Activated T-helper 17 cell treated with anti-CD3 and anti-CD28 coated beads, Interleukin-2, amount 50 U/mL, for 72 hours (primary cell): ENCODE results near the gene OSBPL5. TPM values are rescaled to one million over a fixed set of nuclear protein-coding genes. Genes with fewer than 3 reads are reported as not detected.

Experiments used
- ATAC-seq: fragments of 150-1000 bp; cut with Tn5 transposase; replicated peaks from 2 replicates; pipeline ENCODE4 v1.10.0; 2021; ENCODE audit warnings: mild to moderate bottlenecking, moderate library complexity
- H3K27ac Mint-ChIP-seq: one replicate; pipeline ENCODE4 v1.8.0; 2022; ENCODE audit warnings: mixed read lengths
- H3K27me3 Mint-ChIP-seq: one replicate; pipeline ENCODE4 v1.8.0; 2022; ENCODE audit warnings: mixed read lengths
- H3K36me3 Mint-ChIP-seq: one replicate; pipeline ENCODE4 v1.8.0; 2022; ENCODE audit warnings: low read depth, mild to moderate bottlenecking, mixed read lengths
- H3K4me1 Mint-ChIP-seq: one replicate; pipeline ENCODE4 v1.8.0; 2022; ENCODE audit warnings: mixed read lengths
- H3K4me3 Mint-ChIP-seq: one replicate; pipeline ENCODE4 v1.8.0; 2022; ENCODE audit warnings: mild to moderate bottlenecking, mixed read lengths
- H3K9me3 Mint-ChIP-seq: one replicate; pipeline ENCODE4 v1.8.0; 2022; ENCODE audit warnings: mixed read lengths
- total RNA-seq, 2 donors: library from RNA; stranded (reverse); gene quantifications; one replicate each; pipeline ENCODE4 v1.2.3, GENCODE V29; 2022

The OSBPL5 gene
- total RNA-seq, 2 donors from 2014 or later, result 3.3 to 5.3 TPM

DNA sequence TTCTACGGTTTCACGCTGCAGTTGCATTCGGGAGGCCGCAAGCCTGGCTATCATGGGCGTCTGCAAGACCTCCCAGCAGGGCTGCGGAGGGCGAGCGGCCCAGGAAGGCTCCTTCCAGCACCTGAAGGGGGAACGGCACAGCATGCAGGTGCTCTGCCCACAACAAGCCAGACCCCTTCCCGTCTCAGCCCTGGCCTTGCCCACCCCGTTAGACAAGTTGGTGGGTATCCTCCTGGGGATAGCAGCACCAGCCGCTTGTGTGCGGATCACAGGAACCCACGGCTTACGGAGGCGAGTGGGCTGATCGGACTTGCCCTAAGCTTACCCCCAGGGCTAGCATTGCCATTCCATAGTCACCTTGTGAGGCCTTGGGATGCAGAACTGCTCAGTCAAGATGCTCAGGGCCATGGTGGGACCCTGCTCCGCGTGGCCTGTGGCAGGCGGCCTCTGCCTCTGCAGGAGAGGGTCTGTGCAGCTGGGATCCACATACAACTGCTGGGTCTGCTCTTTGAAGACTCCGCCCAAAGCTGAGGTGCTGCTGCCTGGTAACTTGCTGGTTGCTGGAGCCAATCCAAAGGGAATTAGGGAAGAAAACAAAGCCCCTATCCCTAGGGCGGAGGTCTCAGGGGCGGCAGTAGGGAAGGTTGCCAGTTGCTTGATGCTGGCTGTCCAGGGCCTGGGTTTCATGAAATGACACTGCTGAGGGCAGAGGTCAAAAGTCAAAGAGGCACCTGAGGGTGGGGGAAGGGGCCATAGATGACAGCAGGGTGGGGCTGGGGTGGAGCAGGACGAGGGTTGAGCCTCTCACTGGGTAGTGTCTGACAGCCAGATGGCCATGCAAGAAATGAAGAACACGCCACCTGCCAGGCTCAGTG lies 1.4 kb upstream of the OSBPL5 start:
- no peak for ATAC-seq
- no peak overlapping the region for H3K27ac Mint-ChIP-seq
- no peaks in the 10 kb centered on the region for H3K9me3 Mint-ChIP-seq
- H3K36me3 Mint-ChIP-seq, result no peaks in the 10 kb centered on the region
- H3K4me1 Mint-ChIP-seq, result peaks cover 10% of the 10 kb centered on the region
- H3K27me3 Mint-ChIP-seq, result peaks cover 13% of the 10 kb centered on the region
- H3K4me3 Mint-ChIP-seq, result peak overlapping the region; percentile 75

DNA sequence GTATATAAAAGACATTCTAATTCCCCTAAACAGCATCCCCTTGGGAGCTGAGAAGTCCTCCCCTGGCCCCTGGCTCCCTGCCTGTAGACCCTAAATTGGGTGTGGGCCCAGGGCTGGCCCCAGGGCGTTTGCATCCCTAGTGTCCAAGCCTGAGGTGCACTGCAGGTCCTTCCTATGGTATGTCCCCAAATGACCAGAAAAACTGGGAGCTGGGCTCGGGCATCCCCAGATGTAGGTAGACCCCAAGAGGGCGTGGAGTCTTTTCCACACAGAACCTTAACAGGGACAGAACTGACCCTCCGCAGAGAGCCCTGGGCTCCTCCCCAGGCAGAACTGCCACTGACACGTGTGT lies 782 bp upstream of the OSBPL5 start:
- Mint-ChIP-seq H3K27me3 (peaks cover 18% of the 10 kb centered on the region), H3K4me1 (peaks cover 10% of the 10 kb centered on the region), H3K9me3 (no peaks in the 10 kb centered on the region), H3K4me3 (peak overlapping the region; percentile 75), H3K36me3 (no peaks in the 10 kb centered on the region), H3K27ac (peak overlapping the region; percentile 38)
- ATAC-seq, result no peak

DNA sequence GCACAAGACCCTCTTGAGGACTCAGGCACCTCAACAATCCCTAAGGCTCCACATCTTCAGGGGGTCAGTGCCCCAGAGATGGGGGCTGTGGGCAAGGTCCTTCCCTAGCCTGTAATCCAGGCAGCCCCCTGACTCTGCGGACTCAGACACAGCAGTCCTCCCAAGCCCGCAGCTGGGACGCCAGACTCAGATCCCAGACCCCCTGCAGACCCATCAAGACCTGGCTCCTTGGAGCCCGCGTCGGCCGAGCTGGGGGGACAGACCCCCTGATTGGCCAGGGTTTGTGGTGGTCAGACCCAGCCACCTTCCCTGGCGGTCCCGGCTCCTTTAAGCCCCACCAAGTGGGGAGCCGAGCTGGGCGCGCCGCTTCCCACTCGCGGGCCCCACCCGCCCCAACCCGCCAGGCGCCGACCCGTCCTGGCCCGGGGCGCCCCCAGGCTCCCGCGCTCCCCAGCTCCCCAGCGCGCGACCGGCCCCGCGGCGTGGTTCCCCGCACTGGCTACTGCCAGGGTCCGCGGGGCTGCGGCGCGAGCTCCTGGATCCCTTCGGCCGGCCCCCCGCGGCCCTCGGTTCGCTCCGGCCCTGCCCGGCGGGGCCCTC lies 458 bp downstream of the OSBPL5 start:
- H3K27ac Mint-ChIP-seq, result no peak overlapping the region
- H3K4me3 Mint-ChIP-seq, result peak overlapping the region; percentile 45
- peaks cover 5% of the 10 kb centered on the region for H3K4me1 Mint-ChIP-seq
- peaks cover 15% of the 10 kb centered on the region for H3K27me3 Mint-ChIP-seq
- ATAC-seq, result peak; percentile 20
- no peaks in the 10 kb centered on the region for H3K36me3 Mint-ChIP-seq
- H3K9me3 Mint-ChIP-seq, result no peaks in the 10 kb centered on the region

DNA sequence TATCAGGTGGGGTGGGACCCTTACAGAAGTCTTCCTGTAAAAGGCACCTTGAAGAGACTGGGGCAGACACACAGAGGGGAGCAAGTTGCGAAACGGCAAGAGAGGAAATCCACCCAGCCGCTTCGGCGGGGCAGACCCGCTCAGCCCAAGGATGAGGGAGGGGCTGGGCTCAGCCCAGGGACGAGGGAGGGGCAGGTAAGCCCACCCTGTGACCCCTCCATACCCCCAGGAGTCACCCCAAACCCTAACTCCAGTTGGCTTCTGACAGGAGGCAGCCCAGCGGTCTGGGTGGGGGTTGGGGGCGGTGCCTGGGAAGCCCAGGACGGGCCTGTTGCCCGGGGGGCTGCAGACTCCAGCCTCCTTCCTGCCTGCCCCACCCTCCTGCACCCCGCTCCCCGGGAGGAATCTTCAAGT lies 965 bp downstream of the OSBPL5 start:
- Mint-ChIP-seq H3K27ac (no peak overlapping the region), H3K36me3 (no peaks in the 10 kb centered on the region), H3K4me3 (peak overlapping the region; percentile 45), H3K27me3 (peaks cover 15% of the 10 kb centered on the region), H3K4me1 (peaks cover 5% of the 10 kb centered on the region), H3K9me3 (no peaks in the 10 kb centered on the region)
- ATAC-seq, result no peak

DNA sequence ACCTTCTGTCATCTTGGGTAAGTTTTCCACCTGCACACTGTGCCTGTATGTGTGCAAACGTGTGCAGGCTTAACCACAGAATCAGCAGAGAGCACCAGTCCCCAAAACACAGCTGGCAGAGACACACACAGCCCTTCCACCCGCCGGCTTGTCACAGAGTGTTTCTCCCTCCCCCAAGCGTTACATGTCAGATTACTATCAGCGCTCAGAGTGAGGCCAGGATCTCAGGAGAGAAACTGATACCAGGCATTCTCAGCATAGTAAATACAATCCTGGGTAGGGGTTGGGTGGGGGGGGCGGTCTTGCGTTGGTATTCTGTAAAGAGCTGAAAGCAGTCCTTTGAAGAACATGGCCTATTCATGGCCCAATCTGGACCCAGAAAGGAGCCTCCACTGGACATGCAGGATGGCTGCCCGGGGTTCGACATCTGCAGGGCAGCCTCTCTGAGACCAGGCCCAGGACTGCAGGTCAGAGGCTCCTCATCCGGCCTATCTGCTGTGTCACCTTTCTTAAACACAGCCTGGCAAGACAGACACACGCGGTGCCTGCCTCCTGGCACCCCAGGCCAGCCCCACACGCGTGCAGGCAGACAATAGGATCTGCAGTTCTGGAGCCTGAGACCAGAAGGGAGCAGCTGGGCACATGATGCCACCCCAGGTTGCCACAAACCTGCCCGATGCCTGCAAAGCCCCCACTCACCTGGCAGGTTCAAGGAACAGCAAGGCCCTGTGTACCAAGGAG lies 1.7 kb downstream of the OSBPL5 start:
- Mint-ChIP-seq H3K4me3 (peak overlapping the region; percentile 45), H3K9me3 (no peaks in the 10 kb centered on the region), H3K27ac (no peak overlapping the region), H3K4me1 (peaks cover 7% of the 10 kb centered on the region), H3K27me3 (peaks cover 15% of the 10 kb centered on the region), H3K36me3 (no peaks in the 10 kb centered on the region)
- ATAC-seq, result no peak

DNA sequence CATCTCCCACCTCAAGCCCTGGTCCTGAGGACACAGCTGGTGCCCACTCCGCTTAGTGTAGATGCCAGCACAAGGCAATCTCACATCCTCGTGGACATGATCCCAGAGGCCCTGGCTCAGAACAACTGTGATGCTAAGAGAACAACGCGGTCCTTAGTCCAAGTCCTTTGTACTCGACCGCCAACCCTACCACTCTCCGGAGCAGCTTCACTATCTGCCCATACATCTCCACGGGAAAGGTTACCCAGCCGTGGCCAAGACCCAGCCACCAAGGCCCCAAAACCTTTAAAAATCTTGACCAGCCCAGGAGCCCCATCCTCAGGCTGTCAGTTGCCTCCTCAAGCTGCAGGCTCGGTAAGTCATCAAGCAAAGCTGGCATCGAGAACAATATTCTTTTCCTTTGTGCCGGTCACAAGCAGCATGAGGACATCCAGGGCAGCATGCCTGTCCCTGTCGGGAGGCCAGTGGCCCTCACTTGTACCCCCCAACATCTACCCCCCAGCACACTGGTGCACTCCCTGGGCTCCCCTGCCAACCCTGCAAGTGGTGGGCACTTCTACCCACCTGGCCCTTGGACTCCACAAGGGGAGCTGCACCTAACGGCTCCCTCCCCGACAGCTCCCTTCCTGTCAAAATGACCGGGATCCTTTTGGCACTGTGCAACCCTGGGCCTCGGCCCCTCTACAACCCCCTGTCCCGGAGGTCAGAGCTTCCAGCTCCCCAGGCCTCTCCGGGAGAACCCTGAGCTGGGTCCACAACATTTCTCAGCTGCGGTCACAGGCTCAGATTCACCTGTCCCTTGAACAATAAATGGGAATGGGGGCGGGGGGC lies 2.5 kb downstream of the OSBPL5 start:
- Mint-ChIP-seq H3K27me3 (peaks cover 15% of the 10 kb centered on the region), H3K9me3 (no peaks in the 10 kb centered on the region), H3K4me3 (no peak overlapping the region), H3K27ac (no peak overlapping the region), H3K4me1 (peaks cover 9% of the 10 kb centered on the region), H3K36me3 (no peaks in the 10 kb centered on the region)
- no peak for ATAC-seq

DNA sequence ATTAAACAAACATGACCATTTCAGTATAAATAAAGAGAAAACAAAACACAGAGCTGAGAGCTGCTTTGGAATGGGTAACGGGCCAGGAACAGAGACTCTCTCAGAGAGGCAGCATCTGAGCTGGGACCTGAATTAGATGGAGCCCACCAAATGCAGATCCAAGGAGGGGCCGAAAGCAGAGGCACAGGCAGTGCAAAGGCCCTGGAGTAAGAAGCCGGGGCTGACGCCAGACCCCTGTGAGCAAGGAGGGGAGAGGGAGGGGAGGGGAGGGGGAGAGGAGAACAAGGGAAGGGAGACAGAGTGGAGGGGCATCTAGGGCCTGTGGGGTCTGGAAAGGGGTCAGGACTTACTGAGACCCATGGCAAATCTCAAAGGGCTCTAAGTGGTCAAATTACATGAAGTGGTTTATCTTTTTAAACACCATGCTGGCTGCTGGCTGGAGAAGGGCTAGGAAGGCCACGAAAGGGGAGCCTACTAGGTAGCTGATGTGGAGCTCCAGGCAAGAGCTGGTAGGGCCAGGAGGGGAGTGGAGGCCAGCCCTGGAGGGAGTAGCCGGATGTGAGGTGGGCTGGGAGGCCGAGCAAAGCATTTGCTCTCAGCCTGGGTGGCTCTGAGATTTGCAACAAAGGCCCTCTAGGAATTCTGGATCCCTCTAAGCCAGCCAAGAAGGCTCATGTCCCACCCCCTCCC lies 3.2 kb downstream of the OSBPL5 start:
- Mint-ChIP-seq H3K36me3 (no peaks in the 10 kb centered on the region), H3K4me3 (no peak overlapping the region), H3K9me3 (no peaks in the 10 kb centered on the region), H3K27ac (no peak overlapping the region), H3K4me1 (peaks cover 9% of the 10 kb centered on the region), H3K27me3 (peaks cover 15% of the 10 kb centered on the region)
- ATAC-seq, result no peak

DNA sequence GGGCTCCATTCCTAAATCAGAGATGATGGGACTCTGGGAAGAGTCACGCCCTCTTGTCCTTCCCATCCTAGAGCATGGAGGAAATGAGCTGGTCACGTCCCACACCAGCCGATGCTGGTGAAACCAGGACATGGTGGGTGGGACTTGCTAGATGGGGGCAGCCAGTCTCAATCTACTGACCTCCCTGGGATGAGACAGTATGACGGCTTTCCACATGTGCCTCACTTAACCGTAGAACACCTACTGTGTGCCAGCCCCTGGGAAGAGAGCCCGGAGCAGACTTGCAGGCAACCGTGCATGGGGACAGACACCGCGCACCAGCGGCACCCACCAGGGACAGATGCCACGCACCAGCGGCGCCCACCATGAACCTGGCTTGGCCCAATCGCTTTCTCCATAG lies 3.8 kb downstream of the OSBPL5 start:
- Mint-ChIP-seq H3K9me3 (no peaks in the 10 kb centered on the region), H3K27me3 (peaks cover 15% of the 10 kb centered on the region), H3K4me1 (peaks cover 9% of the 10 kb centered on the region), H3K27ac (no peak overlapping the region), H3K4me3 (no peak overlapping the region), H3K36me3 (no peaks in the 10 kb centered on the region)
- no peak for ATAC-seq

DNA sequence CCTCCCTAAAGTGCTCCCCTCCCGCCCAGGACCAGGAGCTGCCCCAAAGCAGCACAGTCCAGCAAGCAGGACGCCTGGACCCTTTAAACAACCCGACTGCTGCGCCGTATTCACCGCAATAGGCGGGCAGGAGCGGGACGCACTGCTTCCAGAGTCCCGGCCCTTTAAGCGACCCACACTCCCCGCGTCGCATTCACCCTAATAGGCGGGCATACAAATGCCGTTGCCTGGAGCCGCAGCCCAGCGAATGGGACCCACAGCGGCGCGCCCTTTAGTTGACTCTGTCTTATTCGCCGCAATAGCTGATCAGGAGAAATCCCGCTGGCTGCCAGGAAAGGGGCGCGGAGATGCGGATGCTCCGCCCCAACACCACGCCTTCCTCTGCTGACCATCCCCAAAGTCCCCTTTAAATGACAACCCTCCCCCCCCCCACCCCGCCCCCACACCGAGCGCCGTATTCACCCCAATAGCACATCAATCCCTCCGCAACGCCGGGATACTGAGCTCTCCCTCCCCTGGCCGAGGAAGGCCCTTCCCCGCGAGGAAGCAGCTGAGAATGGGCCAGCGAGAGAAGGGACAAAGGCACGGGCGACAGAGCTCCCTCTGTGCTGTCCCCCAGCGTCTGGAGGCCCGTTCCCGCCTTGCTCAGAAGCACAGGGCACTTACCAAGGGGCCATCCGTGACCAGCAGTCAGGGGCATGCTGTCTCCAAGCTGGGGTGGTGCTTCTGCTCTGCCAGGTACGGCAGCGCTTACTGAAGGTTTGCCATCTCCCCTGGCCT lies 4.7 kb downstream of the OSBPL5 start:
- peaks cover 10% of the 10 kb centered on the region for H3K27me3 Mint-ChIP-seq
- peaks cover 9% of the 10 kb centered on the region for H3K4me1 Mint-ChIP-seq
- H3K36me3 Mint-ChIP-seq, result no peaks in the 10 kb centered on the region
- no peak for ATAC-seq
- H3K4me3 Mint-ChIP-seq, result no peak overlapping the region
- H3K27ac Mint-ChIP-seq, result no peak overlapping the region
- no peaks in the 10 kb centered on the region for H3K9me3 Mint-ChIP-seq

DNA sequence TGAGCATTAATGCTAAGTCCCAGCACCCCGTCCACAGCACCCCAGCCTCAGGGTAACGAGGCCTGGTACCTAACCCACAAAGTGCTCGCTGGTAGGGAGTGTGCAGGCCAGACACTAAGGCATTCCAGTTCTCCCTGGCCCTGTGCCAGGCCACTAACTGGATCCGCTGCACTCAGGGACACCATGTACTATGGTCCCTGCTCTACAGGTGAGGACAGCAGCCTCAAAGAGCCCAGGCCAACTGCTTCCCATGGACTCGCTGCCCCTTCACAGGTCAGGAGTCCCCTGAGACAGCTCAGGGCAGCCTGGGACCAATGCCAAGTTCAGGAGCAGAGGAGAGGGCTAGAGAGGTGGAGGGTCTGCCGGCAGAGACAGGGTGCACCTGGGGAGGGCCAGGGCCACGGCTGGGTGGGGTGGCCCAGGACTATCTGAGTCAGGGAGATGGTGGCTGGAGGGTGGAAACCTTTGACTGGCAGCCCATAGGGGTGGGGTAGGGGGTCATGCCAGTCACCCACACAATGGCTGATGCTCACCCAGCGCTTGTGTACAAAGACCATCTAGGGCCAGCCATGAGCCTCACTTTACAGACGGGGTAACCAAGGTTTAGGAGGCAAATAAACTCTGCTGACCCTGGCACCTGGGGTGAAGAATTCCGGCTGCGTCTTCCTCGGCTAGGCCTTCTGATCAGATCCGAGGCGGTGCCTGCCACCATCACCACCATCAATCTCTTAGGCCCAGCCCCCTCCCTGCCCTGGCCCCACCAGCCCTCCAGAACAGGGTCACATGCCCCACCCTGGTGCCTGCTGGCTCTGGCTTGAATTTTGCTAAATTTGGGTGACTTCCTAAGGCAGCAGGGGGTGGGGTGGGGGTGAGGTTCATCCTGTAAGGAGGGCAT lies 5.6 kb downstream of the OSBPL5 start:
- no peaks in the 10 kb centered on the region for H3K36me3 Mint-ChIP-seq
- H3K4me3 Mint-ChIP-seq, result no peak overlapping the region
- H3K4me1 Mint-ChIP-seq, result peaks cover 9% of the 10 kb centered on the region
- H3K27me3 Mint-ChIP-seq, result peaks cover 10% of the 10 kb centered on the region
- no peak overlapping the region for H3K27ac Mint-ChIP-seq
- ATAC-seq, result no peak
- H3K9me3 Mint-ChIP-seq, result no peaks in the 10 kb centered on the region

DNA sequence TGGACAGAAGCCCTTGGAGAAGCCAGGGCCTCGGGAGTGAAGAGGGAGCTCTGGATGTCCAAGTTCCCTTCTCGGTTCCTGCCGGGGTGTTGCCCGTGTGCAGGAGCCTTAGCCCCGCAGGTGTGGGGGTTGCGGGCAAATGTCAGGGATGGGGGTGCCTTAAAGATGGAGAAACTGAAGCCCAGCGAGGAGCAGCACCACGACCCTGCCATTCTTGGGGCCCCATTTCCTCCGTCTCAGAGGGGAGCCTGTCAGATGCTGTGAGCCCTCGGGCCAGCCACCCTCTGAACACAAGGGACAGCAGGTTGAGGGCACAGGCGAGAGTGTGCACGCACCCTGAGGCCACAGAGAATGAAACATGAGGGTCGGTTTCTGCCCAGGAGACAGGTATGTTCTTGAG lies 6.3 kb downstream of the OSBPL5 start:
- Mint-ChIP-seq H3K36me3 (no peaks in the 10 kb centered on the region), H3K27ac (no peak overlapping the region), H3K27me3 (peaks cover 8% of the 10 kb centered on the region), H3K4me1 (peaks cover 8% of the 10 kb centered on the region), H3K4me3 (no peak overlapping the region), H3K9me3 (no peaks in the 10 kb centered on the region)
- ATAC-seq, result no peak

DNA sequence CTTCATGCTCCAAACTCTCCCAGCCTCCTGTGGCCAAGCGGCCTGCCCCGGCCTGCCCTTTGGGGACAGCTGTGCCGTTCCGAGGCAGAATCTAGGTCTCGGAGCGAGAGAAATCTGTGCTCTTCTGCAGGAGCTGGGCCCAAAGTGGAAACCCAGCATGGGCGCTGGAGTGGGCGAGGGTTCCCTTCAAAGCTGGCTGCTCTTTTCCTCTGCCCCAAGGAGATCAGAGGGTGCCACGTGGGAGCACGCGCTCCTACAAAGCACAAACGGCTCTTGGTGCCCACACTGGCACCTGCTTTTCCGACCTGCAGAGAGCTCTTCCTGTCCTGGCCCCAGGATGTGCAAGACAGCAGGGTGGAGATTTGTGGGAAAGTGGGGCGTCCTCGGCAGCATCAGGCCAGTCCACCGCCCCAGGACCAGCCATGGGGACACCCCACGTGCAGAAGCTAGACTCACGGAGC lies 6.9 kb downstream of the OSBPL5 start:
- Mint-ChIP-seq H3K4me3 (no peak overlapping the region), H3K4me1 (peaks cover 4% of the 10 kb centered on the region), H3K27ac (no peak overlapping the region), H3K9me3 (no peaks in the 10 kb centered on the region), H3K36me3 (no peaks in the 10 kb centered on the region), H3K27me3 (peaks cover 6% of the 10 kb centered on the region)
- ATAC-seq, result no peak
